Transverse colon (tissue), 4 donors: ENCODE data around the gene GDPD1. TPM values are rescaled to one million over a fixed set of nuclear protein-coding genes. Genes with fewer than 3 reads are reported as not detected.

Experiments used
- DNase-seq: peaks from one replicate; pipeline ENCODE4 v3.0.0-alpha.2; 2019
- H3K27ac ChIP-seq, 4 donors: fragments of 200-600 bp; sonication (generic); 2 replicates each; pipeline ENCODE4 v1.5.1; 2016 to 2018; ENCODE audit warnings: inconsistent platforms in 4 of 4
- H3K27me3 ChIP-seq: fragments of 200-600 bp; sonication (generic); 2 replicates; pipeline ENCODE4 v1.5.1; 2017; ENCODE audit warnings: inconsistent platforms
- H3K36me3 ChIP-seq, 4 donors: fragments of 200-600 bp; sonication (generic); 2 replicates each; pipeline ENCODE4 v1.5.1; 2017 to 2019; ENCODE audit warnings: inconsistent platforms in 4 of 4
- H3K4me1 ChIP-seq, 4 donors: fragments of 200-600 bp; sonication (generic); 2 replicates each; pipeline ENCODE4 v1.5.1; 2017 to 2020; ENCODE audit warnings: inconsistent platforms in 4 of 4
- H3K4me3 ChIP-seq, 4 donors: fragments of 200-600 bp; sonication (generic); 1 replicate in 1 of 4; 2 replicates in 3 of 4; pipeline versions ENCODE4 v1.5.1 to v1.6.1; 2017 to 2019; ENCODE audit warnings: inconsistent platforms in 4 of 4
- H3K9me3 ChIP-seq, 2 donors: fragments of 200-600 bp; sonication (generic); 2 replicates each; pipeline ENCODE4 v1.5.1; 2017 to 2019; ENCODE audit warnings: inconsistent platforms in 2 of 2
- CTCF ChIP-seq, 5 experiments: fragments of 200-600 bp in 3 of 5; fragments of 450-650 bp in 2 of 5; sonication (generic) in 3 of 5; IDR thresholded peaks; 1 replicate in 2 of 5; 2 replicates in 3 of 5; pipeline ENCODE4 v1.5.1; 2016 to 2017; ENCODE audit warnings: antibody characterized with exemption in 5 of 5, inconsistent platforms in 3 of 5, mild to moderate bottlenecking in 2 of 5, moderate library complexity in 1 of 5
- EP300 ChIP-seq: sonication (generic); formaldehyde crosslinking; IDR thresholded peaks from one replicate; pipeline ENCODE4 v1.6.1; 2017; ENCODE audit warnings: antibody characterized with exemption, low read depth
- POLR2A ChIP-seq: fragments of 450-650 bp; IDR thresholded peaks from one replicate; pipeline ENCODE4 v1.6.1; 2016; ENCODE audit warnings: antibody characterized with exemption, mild to moderate bottlenecking, moderate library complexity
- POLR2AphosphoS5 ChIP-seq, 3 donors: sonication (generic); formaldehyde crosslinking; IDR thresholded peaks; one replicate each; pipeline ENCODE4 v1.6.1; 2016; ENCODE audit warnings: antibody characterized with exemption in 3 of 3
- WGBS, 2 donors: methylation state at CpG; one replicate each; pipeline ENCODE4 v1.1.5; 2018; ENCODE audit warnings: low coverage in 1 of 2; 5-methylcytosine and 5-hydroxymethylcytosine counted together
- in situ Hi-C, 4 donors: fragments of 200-750 bp; cut with MboI; loops; one replicate each; pipeline versions ENCODE4 v1.15.0 to v1.15.1; 2017; ENCODE audit warnings: low sequenced_read_pairs in 3 of 4, low pct_ligation_motif_present in 1 of 4, low pct_unique_long_range_greater_than_20kb in 1 of 4
- intact Hi-C: fragments of 100-400 bp; cut with DNase I; formaldehyde crosslinking; loops from one replicate; pipeline ENCODE4 v1.15.1; 2023; ENCODE audit warnings: low total_unique reads
- total RNA-seq, 4 donors: library from RNA; depleted of rRNA; stranded (reverse); fragments of >200 nt; gene quantifications; one replicate each; pipeline ENCODE4 v1.1.0, GENCODE V29; 2016

Gene GDPD1
- total RNA-seq, result 10 to 100 TPM in 2 of 4 donors, 1 to 10 TPM in 2; 1.8 to 22.1 (median 9.3) TPM

GRCh38 chr17:59220328-59221158, at the start of gene GDPD1:
Gene GDPD1, plus strand, starts transcription at chr17:59220511. Its CDS starts 99 bp downstream, at chr17:59220610.
- intact Hi-C loops, result no loop called here
- H3K9me3 ChIP-seq, result no peaks in the 10 kb centered on the region
- 0% methylated on average over 3 to 60 of the region's 60 CpGs for WGBS, 2 donors

GRCh38 chr17:59172436-59173004, 47.8 kb upstream of the GDPD1 start:
- no peaks in the 10 kb centered on the region for H3K36me3 ChIP-seq
- H3K27me3 ChIP-seq, result no peaks in the 10 kb centered on the region
- no peak for DNase-seq
- intact Hi-C loops, result loop anchor here (5.0 kb wide), 1 partner anchor 445 kb away; no protein-coding TSS in a partner anchor
- TF ChIP-seq POLR2AphosphoS5 (IDR thresholded peaks at IDR 0.05) (no peak), CTCF (IDR thresholded peaks at IDR 0.05) (no peak), POLR2A (no peak)
- H3K4me3 ChIP-seq, result no peak overlapping the region
- no peaks in the 10 kb centered on the region for H3K4me1 ChIP-seq
- in situ Hi-C loops, result no loop called here
- H3K9me3 ChIP-seq, result no peaks in the 10 kb centered on the region
- no peak overlapping the region for H3K27ac ChIP-seq
- WGBS, 2 donors, result 95% methylated on average over 15 of the region's 33 CpGs; no CpG with 5 or more reads in 1 of the 2 donors

More at GRCh38 chr17:59220328-59221158, at the start of gene GDPD1:
- DNase-seq, result peak; percentile 98
- Histone ChIP-seq H3K4me3 (peak within 1 kb of the TSS; percentile 34 to 77 (median 65)), H3K4me1 (peaks cover 0 to 9% (median 2%) of the 10 kb centered on the region in 4 donors), H3K27ac (peak within 1 kb of the TSS; percentile 84 to 85 (median 84)), H3K27me3 (no peaks in the 10 kb centered on the region), H3K36me3 (no peaks in the 10 kb centered on the region)
- TF ChIP-seq EP300 (no peak), CTCF (IDR thresholded peaks at IDR 0.05) (peak; percentile 58 to 87 (median 65)), POLR2AphosphoS5 (IDR thresholded peaks at IDR 0.05) (peak; percentile 54 to 78 (median 65)), POLR2A (peak; percentile 58)
- in situ Hi-C loops, result no loop called here

- no peak for TF ChIP-seq CTCF (IDR thresholded peaks at IDR 0.05)
- TF ChIP-seq POLR2AphosphoS5 (IDR thresholded peaks at IDR 0.05), result no peak
- no peak for TF ChIP-seq POLR2A
- no peak for TF ChIP-seq EP300
- Histone ChIP-seq H3K36me3 (no peaks in the 10 kb centered on the region), H3K9me3 (no peaks in the 10 kb centered on the region), H3K27me3 (no peaks in the 10 kb centered on the region), H3K4me3 (no peak overlapping the region), H3K27ac (no peak overlapping the region), H3K4me1 (no peaks in the 10 kb centered on the region)
- in situ Hi-C loops (no loop called here), intact Hi-C loops (loop anchor here (5.0 kb wide), 1 partner anchor 447 kb away; no protein-coding TSS in a partner anchor)
- WGBS, 2 donors, result 92 to 98% methylated on average over 6 to 11 of the region's 11 CpGs
- no peak for DNase-seq
These were observed 45.6 kb upstream of the GDPD1 start for GRCh38 chr17:59174671-59175070.

GRCh38 chr17:59175076-59175475, 45.2 kb upstream of the GDPD1 start:
- in situ Hi-C loops, result no loop called here
- Histone ChIP-seq H3K4me1 (no peaks in the 10 kb centered on the region), H3K9me3 (no peaks in the 10 kb centered on the region), H3K36me3 (no peaks in the 10 kb centered on the region), H3K27ac (no peak overlapping the region), H3K4me3 (no peak overlapping the region), H3K27me3 (no peaks in the 10 kb centered on the region)
- TF ChIP-seq POLR2A (no peak), EP300 (no peak), POLR2AphosphoS5 (IDR thresholded peaks at IDR 0.05) (no peak), CTCF (IDR thresholded peaks at IDR 0.05) (no peak)
- 91 to 100% methylated on average over 5 to 7 of the region's 7 CpGs for WGBS, 2 donors
- no peak for DNase-seq
- intact Hi-C loops, result no loop called here
